MCF 10A (cell line): Measurements from ENCODE around the gene ORAI2. TPM values are rescaled to one million over a fixed set of nuclear protein-coding genes. Genes with fewer than 3 reads are reported as not detected.
"Not testable (repeated sequence)": the region's sequence is repeated elsewhere in the genome, so short reads cannot be mapped to it uniquely, and the experiment has no call there.

ENCODE experiments used
- BruUV-seq: library from RNA; stranded (reverse); fragments of 400-500 nt; replicated peaks from 2 replicates; lab custom pipeline; 2021; lab: Mats Ljungman, UMichigan
- CTCF ChIA-PET: fragments of 300-600 bp; sonication (Branson Sonifier 250); formaldehyde crosslinking; extraction: SDS; loops from one replicate; lab custom pipeline; 2021; ENCODE audit warnings: antibody characterized with exemption, inconsistent platforms; lab: Yijun Ruan, JAX
- POLR2A ChIA-PET: fragments of 300-600, 350-650 bp; sonication (Branson Sonifier 250); formaldehyde crosslinking; extraction: SDS; loops from one replicate; lab custom pipeline; 2020; ENCODE audit warnings: antibody characterized with exemption, inconsistent platforms; lab: Yijun Ruan, JAX
- DNase-seq: peaks from one replicate; pipeline ENCODE4 v3.0.0-alpha.2; 2018; ENCODE audit not compliant: unreplicated experiment
- H3K27ac Mint-ChIP-seq: one replicate; pipeline ENCODE4 v1.8.0; 2022; ENCODE audit warnings: mild to moderate bottlenecking, low read depth, mixed read lengths; ENCODE audit not compliant: unreplicated experiment
- H3K27me3 Mint-ChIP-seq: one replicate; pipeline ENCODE4 v1.8.0; 2022; ENCODE audit warnings: mixed read lengths; ENCODE audit not compliant: insufficient read depth, unreplicated experiment
- H3K36me3 Mint-ChIP-seq: one replicate; pipeline ENCODE4 v1.8.0; 2022; ENCODE audit warnings: mild to moderate bottlenecking, moderate library complexity, mixed read lengths; ENCODE audit not compliant: insufficient read depth, unreplicated experiment
- H3K4me1 Mint-ChIP-seq: one replicate; pipeline ENCODE4 v1.8.0; 2022; ENCODE audit warnings: mixed read lengths; ENCODE audit not compliant: insufficient read depth, unreplicated experiment
- H3K4me3 Mint-ChIP-seq: one replicate; pipeline ENCODE4 v1.8.0; 2022; ENCODE audit warnings: mild to moderate bottlenecking, moderate library complexity, mixed read lengths; ENCODE audit not compliant: unreplicated experiment
- H3K9me3 Mint-ChIP-seq: one replicate; pipeline ENCODE4 v1.8.0; 2022; ENCODE audit warnings: mixed read lengths; ENCODE audit not compliant: unreplicated experiment
- intact Hi-C: fragments of 100-400 bp; cut with micrococcal nuclease; formaldehyde crosslinking; loops from 2 replicates; pipeline ENCODE4 v1.14.1; 2022
- total RNA-seq: library from RNA; stranded (reverse); gene quantifications from 2 replicates; pipeline ENCODE4 v1.2.3, GENCODE V29; 2022
- TF ChIP-seq, protein P1 (sequence below): fragments of 200-600 bp; IDR thresholded peaks from one replicate; pipeline ENCODE4 v1.8.0; 2022; ENCODE audit warnings: antibody characterized with exemption, mild to moderate bottlenecking; ENCODE audit not compliant: unreplicated experiment

The ORAI2 gene
- total RNA-seq, 1 experiment from 2014 or later: 9.1 TPM

GRCh38 chr7:102407910-102408309 is 25.5 kb upstream of the ORAI2 start:
- H3K4me3 Mint-ChIP-seq: no peak overlapping the region
- intact Hi-C loops: no loop called here
- TF ChIP-seq, protein P1, sequence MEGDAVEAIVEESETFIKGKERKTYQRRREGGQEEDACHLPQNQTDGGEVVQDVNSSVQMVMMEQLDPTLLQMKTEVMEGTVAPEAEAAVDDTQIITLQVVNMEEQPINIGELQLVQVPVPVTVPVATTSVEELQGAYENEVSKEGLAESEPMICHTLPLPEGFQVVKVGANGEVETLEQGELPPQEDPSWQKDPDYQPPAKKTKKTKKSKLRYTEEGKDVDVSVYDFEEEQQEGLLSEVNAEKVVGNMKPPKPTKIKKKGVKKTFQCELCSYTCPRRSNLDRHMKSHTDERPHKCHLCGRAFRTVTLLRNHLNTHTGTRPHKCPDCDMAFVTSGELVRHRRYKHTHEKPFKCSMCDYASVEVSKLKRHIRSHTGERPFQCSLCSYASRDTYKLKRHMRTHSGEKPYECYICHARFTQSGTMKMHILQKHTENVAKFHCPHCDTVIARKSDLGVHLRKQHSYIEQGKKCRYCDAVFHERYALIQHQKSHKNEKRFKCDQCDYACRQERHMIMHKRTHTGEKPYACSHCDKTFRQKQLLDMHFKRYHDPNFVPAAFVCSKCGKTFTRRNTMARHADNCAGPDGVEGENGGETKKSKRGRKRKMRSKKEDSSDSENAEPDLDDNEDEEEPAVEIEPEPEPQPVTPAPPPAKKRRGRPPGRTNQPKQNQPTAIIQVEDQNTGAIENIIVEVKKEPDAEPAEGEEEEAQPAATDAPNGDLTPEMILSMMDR: no peak
- DNase-seq: no peak
- ChIA-PET CTCF (interaction anchor here (0.7 to 1.0 kb wide), 2 partner anchors 14 to 1355 kb away, joined by 3 to 4 read pairs; no protein-coding TSS in a partner anchor), POLR2A (interaction anchor here (1.1 kb wide), 1 partner anchor 10 kb away, joined by 3 read pairs; no protein-coding TSS in a partner anchor)
- H3K27me3 Mint-ChIP-seq: no peaks in the 10 kb centered on the region
- H3K27ac Mint-ChIP-seq: no peak overlapping the region
- no peaks in the 10 kb centered on the region for H3K9me3 Mint-ChIP-seq
- BruUV-seq: no TSS peak
- peaks cover 96% of the 10 kb centered on the region for H3K36me3 Mint-ChIP-seq
- H3K4me1 Mint-ChIP-seq: no peaks in the 10 kb centered on the region

GRCh38 chr7:102408530-102408929 is 24.8 kb upstream of the ORAI2 start:
- not testable (repeated sequence) for H3K27ac Mint-ChIP-seq, BruUV-seq
- H3K36me3 Mint-ChIP-seq: peaks cover 96% of the 10 kb centered on the region

GRCh38 chr7:102409340-102409739 is 24.0 kb upstream of the ORAI2 start:
- Mint-ChIP-seq H3K9me3 (no peaks in the 10 kb centered on the region), H3K4me3 (no peak overlapping the region), H3K27ac (no peak overlapping the region), H3K36me3 (peaks cover 95% of the 10 kb centered on the region), H3K27me3 (no peaks in the 10 kb centered on the region), H3K4me1 (no peaks in the 10 kb centered on the region)
- ChIA-PET POLR2A (interaction anchor here (1.0 kb wide), 1 partner anchor 21 kb away, joined by 3 read pairs; no protein-coding TSS in a partner anchor), CTCF (interaction anchor here (1.2 kb wide), 1 partner anchor 18 kb away, joined by 5 read pairs; no protein-coding TSS in a partner anchor)
- TF ChIP-seq, protein P1: no peak
- intact Hi-C loops: no loop called here
- BruUV-seq: no TSS peak
- DNase-seq: no peak

More at GRCh38 chr7:102408530-102408929, 24.8 kb upstream of the ORAI2 start:
- H3K9me3 Mint-ChIP-seq, DNase-seq, intact Hi-C loops, H3K27me3 Mint-ChIP-seq, H3K4me3 Mint-ChIP-seq, H3K4me1 Mint-ChIP-seq, POLR2A ChIA-PET: not testable (repeated sequence)
- CTCF ChIA-PET: interaction anchor here (0.7 to 1.0 kb wide), 2 partner anchors 15 to 1356 kb away, joined by 3 to 4 read pairs; no protein-coding TSS in a partner anchor

DNA sequence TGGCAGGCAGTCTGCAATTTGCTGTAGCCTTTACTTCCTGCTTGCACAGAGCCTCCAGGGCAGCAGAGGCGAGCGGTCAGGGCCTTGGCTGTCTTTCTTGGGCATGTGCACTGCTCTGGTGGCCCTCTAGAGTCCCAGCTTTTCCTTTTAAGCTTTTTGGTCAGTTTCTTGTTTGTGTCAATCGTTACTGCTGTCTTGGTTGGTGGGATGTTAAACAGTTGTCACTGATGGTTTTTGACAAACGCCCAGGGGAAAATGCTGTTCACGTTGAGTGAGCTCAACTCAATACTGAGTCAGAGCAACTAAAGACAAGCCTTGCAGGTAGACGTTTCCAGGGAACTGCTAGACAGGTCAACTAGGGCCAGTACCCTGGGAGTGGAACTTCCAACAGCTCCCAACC is 23.3 kb upstream of the ORAI2 start:
- CTCF ChIA-PET: interaction anchor here (1.2 kb wide), 1 partner anchor 19 kb away, joined by 5 read pairs; no protein-coding TSS in a partner anchor
- POLR2A ChIA-PET: interaction anchor here (1.0 kb wide), 2 partner anchors 19 to 21 kb away, joined by 3 to 4 read pairs; no protein-coding TSS in a partner anchor
- Mint-ChIP-seq H3K36me3 (peaks cover 94% of the 10 kb centered on the region), H3K4me3 (no peak overlapping the region), H3K9me3 (no peaks in the 10 kb centered on the region), H3K27ac (no peak overlapping the region), H3K27me3 (no peaks in the 10 kb centered on the region), H3K4me1 (no peaks in the 10 kb centered on the region)
- TF ChIP-seq, protein P1: no peak
- no peak for DNase-seq
- no TSS peak for BruUV-seq
- intact Hi-C loops: no loop called here
